ENCODE measurements around the gene TNNT2. TPM values are rescaled to one million over a fixed set of nuclear protein-coding genes. Genes with fewer than 3 reads are reported as not detected.

TNNT2 gene
- total and polyA plus RNA-seq, 2 donors (not counting 3 experiments of a cell fraction or from before 2014, with no cell fraction given) = not detected

DNA sequence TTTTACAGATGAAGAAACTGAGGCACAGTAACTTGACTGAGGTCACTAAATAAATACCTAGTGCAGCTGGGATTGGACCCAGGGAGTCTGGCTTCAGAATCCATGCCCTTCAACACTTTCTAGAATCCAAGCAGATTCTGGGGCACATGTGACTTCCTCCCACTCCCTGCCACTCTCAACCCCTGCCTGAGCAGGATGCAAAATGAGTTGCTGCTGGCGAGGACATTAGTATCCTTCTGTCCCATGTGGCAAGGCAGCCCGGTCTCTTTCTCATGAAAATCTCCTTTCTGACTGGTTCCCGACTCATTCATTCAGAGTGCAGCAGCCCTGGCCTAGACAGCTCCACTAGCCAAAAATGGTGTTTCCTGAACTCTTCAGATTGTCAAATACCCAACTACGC, 28.4 kb downstream of the TNNT2 start:
- Histone ChIP-seq H3K36me3 (ENCODE audit: control insufficient read depth in 2 of 2, extremely low read depth in 1 of 2, insufficient read depth in 2 of 2, low read length in 2 of 2) (no peaks in the 10 kb centered on the region), H3K4me2 (ENCODE audit: insufficient read depth, low read length) (no peak overlapping the region), H3K27me3 (ENCODE audit: control insufficient read depth in 2 of 2, insufficient read depth in 2 of 2, low read length in 2 of 2) (peaks cover 0 to 7% of the 10 kb centered on the region in 2 experiments), H3K79me2 (ENCODE audit: control insufficient read depth, insufficient read depth, low read length) (no peaks in the 10 kb centered on the region), H3K9me1 (replicated peaks; ENCODE audit: control insufficient read depth, extremely low read depth, insufficient read depth, low read length) (no peaks in the 10 kb centered on the region), H2AFZ (ENCODE audit: low read depth, low read length) (no peak overlapping the region), H3K27ac (ENCODE audit: insufficient read depth, low read depth, low read length) (no peak overlapping the region), H3K9me3 (replicated peaks; ENCODE audit: control insufficient read depth, insufficient read depth, low read length) (no peaks in the 10 kb centered on the region), H3K4me3 (replicated peaks in 1 of 3; ENCODE audit: insufficient read depth in 1 of 3, low read depth in 1 of 3, low read length in 3 of 3) (no peak overlapping the region), H3K9ac (replicated peaks; ENCODE audit: extremely low read depth, insufficient read depth, low read length) (no peak overlapping the region), H4K20me1 (replicated peaks; ENCODE audit: control insufficient read depth, extremely low read depth, insufficient read depth, low read length) (no peaks in the 10 kb centered on the region), H3K4me1 (ENCODE audit: control insufficient read depth, extremely low read depth, insufficient read depth, low read length) (no peaks in the 10 kb centered on the region)
- intact Hi-C loops (cut with micrococcal nuclease) = no loop called here
- no TSS peak for BruUV-seq (replicated peaks)
- no peak for FAIRE-seq
- TF ChIP-seq, protein P1, sequence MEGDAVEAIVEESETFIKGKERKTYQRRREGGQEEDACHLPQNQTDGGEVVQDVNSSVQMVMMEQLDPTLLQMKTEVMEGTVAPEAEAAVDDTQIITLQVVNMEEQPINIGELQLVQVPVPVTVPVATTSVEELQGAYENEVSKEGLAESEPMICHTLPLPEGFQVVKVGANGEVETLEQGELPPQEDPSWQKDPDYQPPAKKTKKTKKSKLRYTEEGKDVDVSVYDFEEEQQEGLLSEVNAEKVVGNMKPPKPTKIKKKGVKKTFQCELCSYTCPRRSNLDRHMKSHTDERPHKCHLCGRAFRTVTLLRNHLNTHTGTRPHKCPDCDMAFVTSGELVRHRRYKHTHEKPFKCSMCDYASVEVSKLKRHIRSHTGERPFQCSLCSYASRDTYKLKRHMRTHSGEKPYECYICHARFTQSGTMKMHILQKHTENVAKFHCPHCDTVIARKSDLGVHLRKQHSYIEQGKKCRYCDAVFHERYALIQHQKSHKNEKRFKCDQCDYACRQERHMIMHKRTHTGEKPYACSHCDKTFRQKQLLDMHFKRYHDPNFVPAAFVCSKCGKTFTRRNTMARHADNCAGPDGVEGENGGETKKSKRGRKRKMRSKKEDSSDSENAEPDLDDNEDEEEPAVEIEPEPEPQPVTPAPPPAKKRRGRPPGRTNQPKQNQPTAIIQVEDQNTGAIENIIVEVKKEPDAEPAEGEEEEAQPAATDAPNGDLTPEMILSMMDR (IDR thresholded peaks at IDR 0.05; ENCODE audit: extremely low read depth in 1 of 2, insufficient read depth in 1 of 2, low read depth in 1 of 2, low read length in 2 of 2) = no peak
- TF ChIP-seq POLR2AphosphoS5 (IDR thresholded peaks at IDR 0.05; ENCODE audit: insufficient read depth, low read depth, low read length) (no peak), POLR2A (IDR thresholded peaks at IDR 0.05; ENCODE audit: low read depth, low read length) (no peak), EZH2 (IDR thresholded peaks at IDR 0.05; ENCODE audit: borderline replicate concordance, low read depth, low read length, severe bottlenecking) (no peak), MYC (IDR thresholded peaks at IDR 0.05; ENCODE audit: low read depth, low read length) (no peak), GATA2 (IDR thresholded peaks at IDR 0.05; ENCODE audit: insufficient read depth, insufficient read length, low read depth, low read length) (no peak), JUN (IDR thresholded peaks at IDR 0.05; ENCODE audit: borderline replicate concordance, insufficient read depth, insufficient read length, low read depth) (no peak), FOS (IDR thresholded peaks at IDR 0.05; ENCODE audit: borderline replicate concordance, insufficient read depth, low read length) (no peak)
- TF ChIP-seq, protein P2, sequence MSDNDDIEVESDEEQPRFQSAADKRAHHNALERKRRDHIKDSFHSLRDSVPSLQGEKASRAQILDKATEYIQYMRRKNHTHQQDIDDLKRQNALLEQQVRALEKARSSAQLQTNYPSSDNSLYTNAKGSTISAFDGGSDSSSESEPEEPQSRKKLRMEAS (IDR thresholded peaks at IDR 0.05; ENCODE audit: insufficient read depth, insufficient read length) = no peak
- ChIA-PET CTCF (interaction anchor here (1.2 to 4.0 kb wide), 15 partner anchors 9 to 96 kb away, joined by 3 to 36 read pairs (median 5); no protein-coding TSS in a partner anchor), POLR2A (interaction anchor here (1.3 kb wide), 1 partner anchor 10 kb away, joined by 3 read pairs; no protein-coding TSS in a partner anchor)
- dilution Hi-C loops (cut with MboI; ENCODE audit: extremely low pct_ligation_motif_present, low sequenced_read_pairs) = no loop called here
- no peak for DNase-seq (ENCODE audit: low read depth, low spot score)

Measured in endothelial cell of umbilical vein (primary cell).